ENCODE results near the gene TAX1BP3.

The TAX1BP3 gene

GRCh38 chr17:3669085-3669347, 638 bp upstream of the TAX1BP3 start:
- Histone ChIP-seq H4K20me1 (ENCODE audit: insufficient read depth, low read length) (no peaks in the 10 kb centered on the region), H3K27me3 (replicated peaks; ENCODE audit: insufficient read depth, low read length) (no peaks in the 10 kb centered on the region), H3F3A (ENCODE audit: insufficient read depth, low read length) (no peaks in the 10 kb centered on the region), H3K9ac (ENCODE audit: low read length) (peak overlapping the region; percentile 83), H3K27ac (ENCODE audit: low read length) (peak overlapping the region; percentile 31; the same call in 1 of the 2 replicates), H3K79me2 (ENCODE audit: low read length) (peaks cover 26% of the 10 kb centered on the region), H3K9me3 (replicated peaks; ENCODE audit: insufficient read depth, low read length) (no peaks in the 10 kb centered on the region), H3K9me2 (replicated peaks; ENCODE audit: insufficient read depth, low read length) (no peaks in the 10 kb centered on the region), H2AFZ (ENCODE audit: low read length) (peak overlapping the region; percentile 74), H3K4me3 (ENCODE audit: low read length) (peak overlapping the region; percentile 89), H3K4me2 (ENCODE audit: low read depth, low read length) (peak overlapping the region; percentile 98), H3K36me3 (replicated peaks; ENCODE audit: insufficient read depth, low read length) (no peaks in the 10 kb centered on the region), H3K4me1 (ENCODE audit: low read length) (peaks cover 3% of the 10 kb centered on the region; the same call in 1 of the 2 replicates)
- TF ChIP-seq EZH2phosphoT487 (IDR thresholded peaks at IDR 0.05; ENCODE audit: low read length) (no peak), EZH2 (optimal IDR thresholded peaks at IDR 0.05; ENCODE audit: low read depth, low read length) (no peak)
- TF ChIP-seq, protein P1, sequence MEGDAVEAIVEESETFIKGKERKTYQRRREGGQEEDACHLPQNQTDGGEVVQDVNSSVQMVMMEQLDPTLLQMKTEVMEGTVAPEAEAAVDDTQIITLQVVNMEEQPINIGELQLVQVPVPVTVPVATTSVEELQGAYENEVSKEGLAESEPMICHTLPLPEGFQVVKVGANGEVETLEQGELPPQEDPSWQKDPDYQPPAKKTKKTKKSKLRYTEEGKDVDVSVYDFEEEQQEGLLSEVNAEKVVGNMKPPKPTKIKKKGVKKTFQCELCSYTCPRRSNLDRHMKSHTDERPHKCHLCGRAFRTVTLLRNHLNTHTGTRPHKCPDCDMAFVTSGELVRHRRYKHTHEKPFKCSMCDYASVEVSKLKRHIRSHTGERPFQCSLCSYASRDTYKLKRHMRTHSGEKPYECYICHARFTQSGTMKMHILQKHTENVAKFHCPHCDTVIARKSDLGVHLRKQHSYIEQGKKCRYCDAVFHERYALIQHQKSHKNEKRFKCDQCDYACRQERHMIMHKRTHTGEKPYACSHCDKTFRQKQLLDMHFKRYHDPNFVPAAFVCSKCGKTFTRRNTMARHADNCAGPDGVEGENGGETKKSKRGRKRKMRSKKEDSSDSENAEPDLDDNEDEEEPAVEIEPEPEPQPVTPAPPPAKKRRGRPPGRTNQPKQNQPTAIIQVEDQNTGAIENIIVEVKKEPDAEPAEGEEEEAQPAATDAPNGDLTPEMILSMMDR (IDR thresholded peaks at IDR 0.05; ENCODE audit: low read length), result no peak
- no peak for DNase-seq

DNA sequence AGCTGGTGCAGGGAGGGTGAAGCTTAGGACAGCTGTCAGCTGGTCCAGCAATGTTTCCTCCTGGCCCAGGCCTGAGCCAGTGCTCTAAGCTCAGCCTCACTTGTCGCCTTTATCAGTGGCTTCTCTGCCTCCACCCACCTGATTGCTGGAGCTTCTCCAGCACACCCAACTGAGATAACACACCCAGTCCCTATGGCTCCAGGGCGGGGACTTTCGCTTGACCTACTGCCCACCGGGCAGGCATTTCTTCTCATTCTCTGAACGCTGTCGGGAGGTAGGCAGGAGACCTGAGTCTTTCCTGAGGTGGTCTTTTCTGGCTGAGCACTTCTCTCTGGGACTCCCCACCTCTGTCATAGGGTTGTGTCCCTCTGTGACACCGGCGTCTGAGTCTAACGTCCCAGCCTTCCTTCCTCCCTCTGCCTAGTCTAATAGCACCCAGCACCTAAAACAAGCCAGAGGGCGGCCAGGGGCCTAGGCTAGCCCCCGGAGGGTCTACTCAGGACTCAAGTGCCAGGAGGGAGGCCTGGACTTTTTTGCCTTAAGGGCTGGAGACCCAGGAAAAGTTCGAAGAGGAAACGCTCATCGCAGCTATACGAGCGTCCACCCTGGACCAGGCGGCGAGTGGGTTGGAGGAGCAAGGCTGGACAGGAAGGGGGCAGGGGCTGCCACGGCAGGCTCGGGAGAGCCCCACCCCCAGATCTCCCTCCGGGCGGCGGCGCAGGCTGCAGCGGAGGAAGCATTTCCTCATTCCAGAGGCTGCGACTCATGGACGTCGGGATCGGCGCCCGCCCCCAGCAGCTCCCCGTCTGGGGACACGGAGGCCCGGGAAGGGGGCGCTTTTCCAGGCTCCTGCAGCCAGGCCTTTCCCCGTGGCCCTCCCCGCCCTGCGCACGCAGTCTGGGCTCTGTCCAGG, 756 bp downstream of the TAX1BP3 start:
- peaks cover 26% of the 10 kb centered on the region for H3K79me2 ChIP-seq (ENCODE audit: low read length)
- no peaks in the 10 kb centered on the region for H3K36me3 ChIP-seq (replicated peaks; ENCODE audit: insufficient read depth, low read length)
- peak overlapping the region; percentile 94 for H2AFZ ChIP-seq (ENCODE audit: low read length)
- H4K20me1 ChIP-seq (ENCODE audit: insufficient read depth, low read length), result no peaks in the 10 kb centered on the region
- H3K4me2 ChIP-seq (ENCODE audit: low read depth, low read length), result peak overlapping the region; percentile 96
- peak overlapping the region; percentile 89 for H3K4me3 ChIP-seq (ENCODE audit: low read length)
- H3K9ac ChIP-seq (ENCODE audit: low read length), result peak overlapping the region; percentile 64; the same call in 1 of the 2 replicates
- DNase-seq, result peak; percentile 5
- H3K4me1 ChIP-seq (ENCODE audit: low read length), result peaks cover 3% of the 10 kb centered on the region; the same call in 1 of the 2 replicates
- no peaks in the 10 kb centered on the region for H3F3A ChIP-seq (ENCODE audit: insufficient read depth, low read length)
- H3K27ac ChIP-seq (ENCODE audit: low read length), result peak overlapping the region; percentile 9; the same call in 1 of the 2 replicates
- TF ChIP-seq EZH2phosphoT487 (IDR thresholded peaks at IDR 0.05; ENCODE audit: low read length) (no peak), EZH2 (optimal IDR thresholded peaks at IDR 0.05; ENCODE audit: low read depth, low read length) (no peak)
- TF ChIP-seq, protein P1 (IDR thresholded peaks at IDR 0.05; ENCODE audit: low read length), result no peak
- no peaks in the 10 kb centered on the region for H3K27me3 ChIP-seq (replicated peaks; ENCODE audit: insufficient read depth, low read length)
- no peaks in the 10 kb centered on the region for H3K9me2 ChIP-seq (replicated peaks; ENCODE audit: insufficient read depth, low read length)
- H3K9me3 ChIP-seq (replicated peaks; ENCODE audit: insufficient read depth, low read length), result no peaks in the 10 kb centered on the region

DNA sequence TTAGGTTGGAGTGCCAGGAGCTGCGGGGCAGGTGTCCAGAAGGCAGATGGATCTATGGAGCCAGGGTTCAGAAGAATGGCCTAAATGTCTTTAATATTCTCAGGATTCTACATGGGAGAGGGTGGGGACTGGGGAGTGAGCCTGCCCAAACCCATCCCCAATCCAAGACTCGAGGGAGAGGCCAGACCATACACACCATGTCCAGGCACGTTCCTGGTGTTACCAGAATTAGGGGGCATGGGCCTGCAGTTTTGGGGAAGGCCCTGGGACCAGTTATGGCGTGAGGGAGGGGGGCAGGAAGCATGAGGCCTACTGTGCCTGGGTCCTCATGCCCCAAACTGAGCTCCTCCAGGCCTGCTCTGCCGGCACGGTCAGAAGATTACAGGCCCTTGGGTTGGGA, 1.9 kb downstream of the TAX1BP3 start:
- DNase-seq, result peak; percentile 1
- no peaks in the 10 kb centered on the region for H3K9me3 ChIP-seq (replicated peaks; ENCODE audit: insufficient read depth, low read length)
- H4K20me1 ChIP-seq (ENCODE audit: insufficient read depth, low read length), result no peaks in the 10 kb centered on the region
- H3K4me2 ChIP-seq (ENCODE audit: low read depth, low read length), result no peak overlapping the region
- H3K79me2 ChIP-seq (ENCODE audit: low read length), result peaks cover 23% of the 10 kb centered on the region
- H3K36me3 ChIP-seq (replicated peaks; ENCODE audit: insufficient read depth, low read length), result no peaks in the 10 kb centered on the region
- no peak overlapping the region for H3K9ac ChIP-seq (ENCODE audit: low read length)
- no peak overlapping the region for H2AFZ ChIP-seq (ENCODE audit: low read length)
- no peaks in the 10 kb centered on the region for H3F3A ChIP-seq (ENCODE audit: insufficient read depth, low read length)
- no peak for TF ChIP-seq EZH2 (optimal IDR thresholded peaks at IDR 0.05; ENCODE audit: low read depth, low read length)
- TF ChIP-seq, protein P1 (IDR thresholded peaks at IDR 0.05; ENCODE audit: low read length), result no peak
- no peak for TF ChIP-seq EZH2phosphoT487 (IDR thresholded peaks at IDR 0.05; ENCODE audit: low read length)
- H3K27ac ChIP-seq (ENCODE audit: low read length), result no peak overlapping the region
- no peak overlapping the region for H3K4me3 ChIP-seq (ENCODE audit: low read length)
- H3K4me1 ChIP-seq (ENCODE audit: low read length), result peaks cover 3% of the 10 kb centered on the region; the same call in 1 of the 2 replicates
- no peaks in the 10 kb centered on the region for H3K27me3 ChIP-seq (replicated peaks; ENCODE audit: insufficient read depth, low read length)
- H3K9me2 ChIP-seq (replicated peaks; ENCODE audit: insufficient read depth, low read length), result no peaks in the 10 kb centered on the region
